ENCODE data around the gene NMNAT1.
"Not testable (repeated sequence)": the region's sequence is repeated elsewhere in the genome, so short reads cannot be mapped to it uniquely, and the experiment has no call there.

Gene NMNAT1

GRCh38 chr1:9922342-9922741 lies 20.9 kb upstream of the NMNAT1 start:
- DNase-seq: no peak

DNA sequence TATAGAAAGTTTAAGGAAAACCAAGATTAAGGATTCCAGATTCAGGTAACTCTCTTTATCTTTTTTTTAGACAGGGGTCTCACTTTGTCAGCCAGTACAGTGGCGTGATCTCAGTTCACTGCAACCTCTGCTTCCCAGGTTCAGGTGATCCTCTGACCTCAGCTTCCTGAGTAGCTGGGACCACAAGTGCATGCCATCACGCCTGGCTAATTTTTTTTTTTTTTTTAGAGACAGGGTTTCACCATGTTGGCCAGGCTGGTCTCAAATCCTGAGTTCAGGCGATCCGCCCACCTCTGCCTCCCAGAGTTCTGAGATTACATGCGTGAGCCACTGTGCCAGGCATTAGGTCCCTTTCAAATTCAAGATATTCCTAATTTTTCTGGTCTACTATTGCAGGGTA lies 16.0 kb upstream of the NMNAT1 start:
- DNase-seq: no peak

DNA sequence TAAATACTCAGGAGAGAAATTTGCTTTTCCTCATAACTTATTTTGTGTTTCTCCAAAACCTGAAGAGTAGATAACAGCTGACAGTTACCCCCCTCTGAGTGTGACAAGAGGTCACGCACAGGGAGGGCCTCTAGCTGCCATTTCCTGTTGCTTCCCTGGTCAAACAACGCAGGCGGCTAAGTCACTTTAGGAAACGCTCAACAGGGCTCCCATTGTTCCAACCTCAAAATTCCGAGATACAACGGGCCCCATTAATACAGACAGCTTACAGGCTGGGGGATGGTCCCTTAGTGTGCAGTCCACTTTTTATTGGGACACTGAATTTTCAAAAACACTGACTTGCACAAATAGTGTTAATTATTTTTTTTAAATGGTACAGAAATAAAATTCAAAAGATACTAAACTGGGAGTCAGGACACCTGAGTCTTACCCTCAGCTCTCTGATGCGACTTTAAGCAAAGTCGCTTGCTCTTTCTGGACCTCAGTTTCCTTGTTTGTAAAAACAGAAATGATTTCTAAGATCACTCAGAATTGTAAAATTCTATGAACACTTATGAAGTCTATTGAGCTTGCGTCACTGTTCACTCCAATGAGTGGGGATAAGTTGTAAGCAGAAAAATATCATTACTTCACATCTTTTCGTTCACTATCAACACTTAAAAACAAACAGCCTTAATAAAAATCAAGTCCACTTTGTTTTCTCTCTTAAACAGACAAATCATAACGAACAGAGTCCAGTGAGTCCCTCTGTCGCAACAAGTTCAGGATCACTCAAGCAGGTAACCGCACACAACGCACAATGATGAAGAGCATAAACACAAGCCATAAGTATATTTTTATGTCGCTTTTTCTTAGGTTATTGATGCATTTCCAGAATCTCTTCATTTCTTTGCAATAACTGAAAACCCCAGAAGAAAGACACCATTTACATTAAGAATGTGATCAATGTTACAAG lies 13.6 kb upstream of the NMNAT1 start:
- DNase-seq: no peak

DNA sequence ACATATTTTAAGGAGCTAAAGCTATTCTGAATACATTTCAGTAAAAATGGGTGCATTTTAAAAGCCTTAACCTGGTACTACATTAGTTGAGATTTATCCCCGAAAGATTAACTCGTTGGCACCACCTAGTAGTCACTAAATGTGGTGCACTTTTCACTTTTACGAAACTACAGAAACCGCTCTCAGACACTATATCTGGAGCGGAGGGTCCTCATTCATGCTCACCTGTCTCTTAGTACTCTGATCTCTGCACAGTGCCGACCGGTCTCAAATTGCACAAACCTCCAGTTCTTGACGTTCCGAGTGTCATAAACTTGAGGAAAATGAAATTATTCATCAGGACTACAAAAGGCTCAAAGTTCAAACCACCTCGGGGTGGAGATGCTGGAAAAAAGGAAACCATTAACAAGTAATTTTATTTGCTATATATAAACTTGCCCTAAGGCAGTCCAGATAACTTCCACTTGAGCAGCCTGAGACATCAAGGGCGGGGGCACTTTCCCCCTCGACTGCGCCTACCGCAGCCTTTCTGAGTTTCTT lies 806 bp upstream of the NMNAT1 start:
- no peak for DNase-seq

GRCh38 chr1:9946315-9946714 lies 3.0 kb downstream of the NMNAT1 start:
- DNase-seq: no peak

DNA sequence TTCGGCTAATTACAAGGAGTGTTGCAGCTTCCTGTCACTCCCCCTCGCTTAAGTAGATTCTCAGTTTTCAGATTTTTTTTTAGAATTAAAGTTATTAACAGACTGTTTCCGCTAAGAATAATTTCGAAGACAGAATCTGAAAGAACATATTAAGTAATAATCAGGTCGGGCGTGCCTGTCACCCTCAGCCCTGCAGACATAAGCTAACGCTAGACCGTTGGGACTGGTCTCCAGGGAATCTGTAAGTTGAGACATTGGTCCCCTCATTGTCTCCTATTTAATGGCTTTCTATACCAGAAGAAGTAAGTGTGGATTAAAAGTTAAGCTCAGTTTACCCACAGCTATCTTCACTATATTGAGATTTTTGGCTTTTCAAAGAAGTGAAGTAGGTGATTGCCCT lies 14.5 kb downstream of the NMNAT1 start:
- DNase-seq: no peak

DNA sequence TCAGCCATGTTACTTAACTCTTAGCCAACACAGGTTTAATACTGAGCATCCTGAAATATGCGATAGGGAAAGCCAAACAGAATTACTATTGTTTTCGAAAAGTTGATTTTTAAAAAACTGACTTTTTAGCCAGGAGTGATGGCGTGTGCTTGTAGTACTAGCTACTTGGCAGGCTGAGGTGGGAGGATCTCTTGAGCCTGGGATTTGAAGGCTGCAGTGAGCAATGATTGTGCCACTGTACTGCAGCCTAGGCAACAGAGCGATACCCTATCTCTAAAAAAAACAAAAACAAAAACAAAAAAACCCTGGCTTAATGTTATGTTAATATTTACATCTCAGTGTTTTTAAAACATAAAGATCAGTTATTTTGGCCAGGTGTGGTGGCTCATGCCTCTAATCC lies 16.7 kb downstream of the NMNAT1 start:
- DNase-seq: no peak

GRCh38 chr1:9960706-9961562 lies 17.7 kb downstream of the NMNAT1 start:
- DNase-seq: no peak

GRCh38 chr1:9984253-9984652 lies 41.0 kb downstream of the NMNAT1 start:
- DNase-seq: no peak

DNA sequence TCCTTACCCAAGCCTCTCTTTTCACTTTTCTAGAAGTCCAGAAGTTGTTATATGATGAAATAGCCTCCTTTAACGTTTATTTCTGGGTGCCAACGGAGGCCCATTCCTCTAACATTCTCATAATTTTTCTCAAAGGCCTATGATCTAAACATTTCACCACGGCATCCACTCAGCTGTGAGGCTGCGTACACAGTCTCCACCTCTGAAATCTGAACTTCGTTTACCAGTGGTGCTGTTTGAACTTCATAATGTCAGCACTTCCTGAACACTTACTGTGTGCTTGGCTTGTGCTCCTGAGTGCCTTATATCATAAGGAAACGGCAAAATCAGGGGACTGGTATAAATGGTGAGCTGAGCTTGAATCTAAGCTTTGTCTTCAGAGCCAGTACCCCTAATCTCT lies 41.7 kb downstream of the NMNAT1 start:
- DNase-seq: no peak

GRCh38 chr1:9989773-9990172 lies 46.5 kb downstream of the NMNAT1 start:
- no peak for DNase-seq

GRCh38 chr1:9990944-9991343 lies 47.7 kb downstream of the NMNAT1 start:
- no peak for DNase-seq

GRCh38 chr1:9992910-9993309 lies 49.6 kb downstream of the NMNAT1 start:
- no peak for DNase-seq

- no peak for DNase-seq
These were observed 50.3 kb downstream of the NMNAT1 start for GRCh38 chr1:9993561-9994075.

DNA sequence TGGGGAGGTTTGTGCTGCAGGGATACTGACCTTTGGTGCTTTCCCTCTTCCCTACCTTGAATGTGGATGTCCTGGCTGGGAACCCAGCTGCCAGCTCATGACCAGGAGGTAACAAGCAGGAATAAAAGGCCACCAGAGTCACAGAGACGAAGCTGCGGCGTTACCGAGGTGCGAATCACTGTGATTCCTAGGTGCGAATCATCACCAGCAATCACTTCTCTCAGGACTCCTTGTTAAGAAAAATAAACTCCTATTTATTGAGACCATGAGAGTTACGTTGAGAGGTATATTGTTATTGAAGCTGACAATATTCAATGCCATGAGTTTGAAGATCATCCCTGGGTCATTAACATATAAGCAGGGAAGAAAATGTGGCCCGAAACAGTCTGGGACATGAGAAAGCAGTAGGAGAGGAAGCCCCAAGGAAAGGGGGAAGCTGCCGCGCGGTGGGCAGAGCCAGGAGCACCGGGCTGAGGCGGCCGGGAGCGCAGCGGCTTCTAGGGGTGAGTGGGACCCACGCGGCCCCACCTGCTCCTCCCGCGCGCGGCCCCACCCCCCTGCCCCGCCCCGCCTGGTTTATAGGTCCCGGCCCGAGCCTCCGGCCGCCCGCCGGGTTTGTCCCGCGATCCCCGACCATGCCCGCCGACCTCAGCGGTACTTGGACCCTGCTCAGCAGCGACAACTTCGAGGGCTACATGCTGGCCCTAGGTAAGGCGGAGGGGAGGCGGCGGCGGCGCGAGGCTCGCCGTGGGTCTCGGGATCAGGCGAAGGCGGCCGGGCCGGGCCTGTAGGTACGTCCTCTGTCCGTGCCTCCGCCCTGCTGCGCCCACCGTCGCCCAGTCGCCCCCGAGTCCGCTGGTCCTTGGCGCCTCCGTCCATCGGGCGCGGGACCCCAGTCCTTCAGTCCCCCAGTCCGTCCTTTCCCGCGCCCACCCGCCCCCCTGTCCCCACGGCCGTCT lies 53.6 kb downstream of the NMNAT1 start, which contains the start of gene RBP7:
TSS of gene RBP7 (plus strand) at position 605 of the 959 bp plus-strand sequence. CDS start at position 636, 31 bp downstream.
- peak; percentile 1 for DNase-seq

- DNase-seq: no peak
These were observed 57.9 kb downstream of the NMNAT1 start for GRCh38 chr1:10001016-10001665.

DNA sequence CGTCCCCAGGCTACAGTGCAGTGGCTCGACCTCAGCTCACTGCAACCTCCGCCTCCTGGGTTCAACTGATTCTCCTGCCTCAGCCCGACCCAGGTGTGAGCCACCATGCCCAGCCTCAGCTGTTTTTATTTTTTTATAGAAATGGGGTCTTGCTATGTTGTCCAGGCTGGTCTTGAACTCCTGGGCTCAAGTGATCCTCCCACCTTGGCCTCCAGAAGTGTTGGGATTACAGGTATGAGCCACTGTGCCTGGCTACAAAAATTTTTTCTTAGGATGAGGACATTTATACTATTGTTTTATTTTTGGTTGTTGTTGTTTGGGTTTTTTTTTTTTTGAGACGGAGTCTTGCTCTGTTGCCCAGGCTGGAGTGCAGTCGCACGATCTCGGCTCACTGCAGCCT lies 62.0 kb downstream of the NMNAT1 start:
- not testable (repeated sequence) for DNase-seq

GRCh38 chr1:10007169-10007568 lies 63.9 kb downstream of the NMNAT1 start:
- DNase-seq: no peak

- DNase-seq: no peak
These were observed 70.7 kb downstream of the NMNAT1 start for GRCh38 chr1:10014016-10014415.

GRCh38 chr1:10019561-10019960 lies 76.3 kb downstream of the NMNAT1 start:
- DNase-seq: no peak

GRCh38 chr1:10020086-10020485 lies 76.8 kb downstream of the NMNAT1 start:
- DNase-seq: no peak

All from T-helper 9 cell (primary cell).